IMR-90 (cell line): Measurements from ENCODE around the gene ERC2. TPM values are rescaled to one million over a fixed set of nuclear protein-coding genes. Genes with fewer than 3 reads are reported as not detected.

Experiments
- ATAC-seq: fragments of 200-7000 bp; cut with Tn5 transposase; 2 replicates; pipeline ENCODE4 v1.9.1; 2020; ENCODE audit warnings: low read depth, mild to moderate bottlenecking, moderate library complexity
- BruUV-seq: library from RNA; stranded (reverse); fragments of 400-500 nt; replicated peaks from 2 replicates; lab custom pipeline; 2021; lab: Mats Ljungman, UMichigan
- CTCF ChIA-PET: fragments of 300-600 bp; formaldehyde crosslinking; extraction: SDS; loops from one replicate; lab custom pipeline; 2021; ENCODE audit warnings: antibody characterized with exemption; lab: Yijun Ruan, JAX
- POLR2A ChIA-PET: fragments of 300-600 bp; sonication (Branson Sonifier 250); formaldehyde crosslinking; loops from one replicate; lab custom pipeline; 2022; ENCODE audit warnings: antibody characterized with exemption; ENCODE audit not compliant: unreplicated experiment; lab: Charles Lee
- DNase-seq: peaks from one replicate; pipeline ENCODE4 v3.0.0; 2013
- H2AFZ ChIP-seq: replicated peaks from 2 replicates; pipeline ENCODE3; 2013; ENCODE audit warnings: low read length, mild to moderate bottlenecking; ENCODE audit not compliant: poor library complexity
- H2AK5ac ChIP-seq: 2 replicates; pipeline ENCODE4 v1.6.1; 2013; ENCODE audit warnings: low read depth, low read length, inconsistent platforms
- H2AK9ac ChIP-seq: replicated peaks from 2 replicates; pipeline ENCODE3; 2013; ENCODE audit warnings: mild to moderate bottlenecking, low read depth, low read length, moderate library complexity; ENCODE audit not compliant: poor library complexity
- H2BK120ac ChIP-seq: 2 replicates; pipeline ENCODE4 v1.6.1; 2013; ENCODE audit warnings: low read depth, low read length, inconsistent platforms
- H2BK15ac ChIP-seq: 3 replicates; pipeline ENCODE4 v1.6.1; 2013; ENCODE audit warnings: low read depth, low read length, inconsistent platforms
- H2BK20ac ChIP-seq: 2 replicates; pipeline ENCODE4 v1.6.1; 2013; ENCODE audit warnings: low read depth, mild to moderate bottlenecking, inconsistent platforms, low read length, moderate library complexity
- H2BK5ac ChIP-seq: 2 replicates; pipeline ENCODE4 v1.6.1; 2013; ENCODE audit warnings: mild to moderate bottlenecking, low read depth, low read length, inconsistent platforms; ENCODE audit not compliant: poor library complexity, severe bottlenecking
- H3K14ac ChIP-seq: replicated peaks from 2 replicates; pipeline ENCODE4 v1.6.1; 2013; ENCODE audit warnings: low read depth, low read length, inconsistent platforms
- H3K18ac ChIP-seq: 2 replicates; pipeline ENCODE4 v1.6.1; 2013; ENCODE audit warnings: low read depth, low read length, control low read depth
- H3K23ac ChIP-seq: 2 replicates; pipeline ENCODE4 v1.6.1; 2013; ENCODE audit warnings: low read depth, low read length, inconsistent platforms
- H3K27ac ChIP-seq: 2 replicates; pipeline ENCODE4 v1.5.1; 2013; ENCODE audit warnings: mild to moderate bottlenecking, control low read depth, low read length; ENCODE audit not compliant: insufficient read depth
- H3K27me3 ChIP-seq: 2 replicates; pipeline ENCODE4 v1.6.1; 2013; ENCODE audit warnings: low read length; ENCODE audit not compliant: control insufficient read depth, insufficient read depth
- H3K36me3 ChIP-seq: 2 replicates; pipeline ENCODE4 v1.6.1; 2013; ENCODE audit warnings: low read length, mixed read lengths; ENCODE audit not compliant: control insufficient read depth, insufficient read depth
- H3K4ac ChIP-seq: 2 replicates; pipeline ENCODE4 v1.6.1; 2013; ENCODE audit warnings: low read depth, low read length, inconsistent platforms
- H3K4me1 ChIP-seq: 2 replicates; pipeline ENCODE4 v1.6.1; 2013; ENCODE audit warnings: low read length, mixed read lengths; ENCODE audit not compliant: control insufficient read depth, insufficient read depth
- H3K4me2 ChIP-seq: 2 replicates; pipeline ENCODE4 v1.6.1; 2013; ENCODE audit warnings: low read depth, mild to moderate bottlenecking, control low read depth, low read length, moderate library complexity
- H3K4me3 ChIP-seq: 2 replicates; pipeline ENCODE4 v1.5.1; 2013; ENCODE audit warnings: low read depth, mild to moderate bottlenecking, control low read depth, low read length, moderate library complexity; ENCODE audit not compliant: insufficient read depth
- H3K56ac ChIP-seq: 2 replicates; pipeline ENCODE4 v1.6.1; 2013; ENCODE audit warnings: low read length, inconsistent platforms; ENCODE audit not compliant: insufficient read depth; ENCODE audit errors: extremely low read depth
- H3K79me1 ChIP-seq, 2 experiments: 2 replicates each; pipeline ENCODE4 v1.6.1; 2013; ENCODE audit warnings: low read length in 2 of 2, inconsistent platforms in 1 of 2, low read depth in 1 of 2
- H3K9ac ChIP-seq: 2 replicates; pipeline ENCODE4 v1.6.1; 2013; ENCODE audit warnings: low read depth, low read length, control low read depth
- H3K9me1 ChIP-seq: 2 replicates; pipeline ENCODE4 v1.6.1; 2013; ENCODE audit warnings: low read length, inconsistent platforms; ENCODE audit not compliant: insufficient read depth
- H3K9me3 ChIP-seq: 2 replicates; pipeline ENCODE4 v1.6.1; 2013; ENCODE audit warnings: low read length; ENCODE audit not compliant: control insufficient read depth, insufficient read depth
- H4K20me1 ChIP-seq: 2 replicates; pipeline ENCODE4 v1.6.1; 2013; ENCODE audit warnings: low read length, inconsistent platforms; ENCODE audit not compliant: insufficient read depth
- H4K5ac ChIP-seq: 2 replicates; pipeline ENCODE4 v1.6.1; 2013; ENCODE audit warnings: mild to moderate bottlenecking, low read depth, low read length, control low read depth
- H4K8ac ChIP-seq, 2 experiments: 2 replicates each; pipeline ENCODE4 v1.6.1; 2013; ENCODE audit warnings: low read depth in 2 of 2, low read length in 2 of 2, control low read depth in 1 of 2, inconsistent platforms in 1 of 2
- H4K91ac ChIP-seq: 2 replicates; pipeline ENCODE4 v1.6.1; 2013; ENCODE audit warnings: low read depth, low read length, inconsistent platforms; ENCODE audit not compliant: insufficient read depth
- BHLHE40 ChIP-seq: fragments of 150-350 bp; IDR thresholded peaks from 2 replicates; pipeline ENCODE4 v1.6.1; 2016; ENCODE audit warnings: mild to moderate bottlenecking, low read depth, low read length
- CEBPB ChIP-seq: IDR thresholded peaks from 2 replicates; pipeline ENCODE4 v1.6.1; 2012; ENCODE audit warnings: low read depth, low read length, improper control_type of control experiment
- CHD1 ChIP-seq: IDR thresholded peaks from 2 replicates; pipeline ENCODE4 v1.6.1; 2012; ENCODE audit warnings: low read depth, low read length, improper control_type of control experiment
- FOS ChIP-seq: fragments of 150-350 bp; IDR thresholded peaks from 2 replicates; pipeline ENCODE4 v1.6.1; 2016; ENCODE audit warnings: low read depth, low read length
- MAFK ChIP-seq: IDR thresholded peaks from 2 replicates; pipeline ENCODE4 v1.6.1; 2012; ENCODE audit warnings: low read depth, low read length, improper control_type of control experiment
- MAZ ChIP-seq: IDR thresholded peaks from 2 replicates; pipeline ENCODE4 v1.6.1; 2012; ENCODE audit warnings: low read depth, mild to moderate bottlenecking, low read length, improper control_type of control experiment, moderate library complexity, borderline replicate concordance
- MXI1 ChIP-seq: IDR thresholded peaks from 2 replicates; pipeline ENCODE4 v1.6.1; 2012; ENCODE audit warnings: low read depth, mild to moderate bottlenecking, low read length, moderate library complexity, borderline replicate concordance
- NFE2L2 ChIP-seq: fragments of 150-350 bp; IDR thresholded peaks from 2 replicates; pipeline ENCODE4 v1.6.1; 2016; ENCODE audit warnings: low read depth, mild to moderate bottlenecking, low read length
- POLR2A ChIP-seq: IDR thresholded peaks from 2 replicates; pipeline ENCODE4 v1.6.1; 2012; ENCODE audit warnings: mild to moderate bottlenecking, low read depth, low read length
- RAD21 ChIP-seq: IDR thresholded peaks from 2 replicates; pipeline ENCODE4 v1.6.1; 2012; ENCODE audit warnings: low read length, improper control_type of control experiment
- RCOR1 ChIP-seq: IDR thresholded peaks from 2 replicates; pipeline ENCODE4 v1.6.1; 2012; ENCODE audit warnings: mild to moderate bottlenecking, low read length, improper control_type of control experiment; ENCODE audit not compliant: insufficient replicate concordance
- RFX5 ChIP-seq: IDR thresholded peaks from 2 replicates; pipeline ENCODE4 v1.8.0; 2012; ENCODE audit warnings: low read depth, mild to moderate bottlenecking, low read length, moderate library complexity
- SMC3 ChIP-seq: fragments of 150-350 bp; IDR thresholded peaks from 2 replicates; pipeline ENCODE4 v1.6.1; 2016; ENCODE audit warnings: low read depth, mild to moderate bottlenecking, antibody characterized with exemption, low read length, moderate library complexity
- WGBS, 2 experiments: methylation state at CpG; one replicate each; pipeline versions ENCODE4 v1.1.5 to v1.1.7; 2013; ENCODE audit warnings: missing lambda C conversion rate in 2 of 2; ENCODE audit not compliant: insufficient read length in 1 of 2; ENCODE audit errors: extremely low coverage in 2 of 2; 5-methylcytosine and 5-hydroxymethylcytosine counted together
- dilution Hi-C: fragments of 300-500 bp; cut with HindIII; formaldehyde crosslinking; loops from one replicate; pipeline ENCODE4 v1.14.3; 2018; ENCODE audit warnings: low sequenced_read_pairs; ENCODE audit not compliant: unreplicated experiment
- in situ Hi-C: fragments of 300-500 bp; cut with MboI; formaldehyde crosslinking; loops from 3 replicates; pipeline ENCODE4 v1.14.3; 2019; ENCODE audit warnings: low sequenced_read_pairs, inconsistent platforms, mixed read lengths
- intact Hi-C: fragments of 100-400 bp; cut with micrococcal nuclease; formaldehyde crosslinking; loops from 2 replicates; pipeline ENCODE4 v1.10.0; 2022
- polyA plus RNA-seq, 3 experiments: library from polyadenylated mRNA; depleted of rRNA; stranded (reverse); fragments of >200 nt; gene quantifications; 2 replicates each; pipeline ENCODE4 v1.2.3, GENCODE V29; 2012; ENCODE audit warnings: low replicate concordance in 1 of 3
- total RNA-seq: library from RNA; depleted of rRNA; stranded (reverse); fragments of >200 nt; gene quantifications from 2 replicates; pipeline ENCODE4 v1.2.3, GENCODE V29; 2012
- TF ChIP-seq, protein P1 (sequence below): fragments of 150-350 bp; IDR thresholded peaks from 2 replicates; pipeline ENCODE4 v1.6.1; 2017; ENCODE audit warnings: mild to moderate bottlenecking, antibody characterized with exemption, low read length, low read depth
- TF ChIP-seq, protein P2 (sequence below): fragments of 150-350 bp; IDR thresholded peaks from 2 replicates; pipeline ENCODE4 v1.6.1; 2016; ENCODE audit warnings: low read depth, mild to moderate bottlenecking, low read length, moderate library complexity, borderline replicate concordance
- TF ChIP-seq, protein P3 (sequence below): conservative IDR thresholded peaks from 2 replicates; pipeline ENCODE4 v1.5.1; 2012; ENCODE audit warnings: mild to moderate bottlenecking, low read depth, low read length, improper control_type of control experiment

The ERC2 gene
- total and polyA plus RNA-seq, 2 of the 4 experiments (the other 2 are of a cell fraction) = 0.17 to 0.18 TPM

DNA sequence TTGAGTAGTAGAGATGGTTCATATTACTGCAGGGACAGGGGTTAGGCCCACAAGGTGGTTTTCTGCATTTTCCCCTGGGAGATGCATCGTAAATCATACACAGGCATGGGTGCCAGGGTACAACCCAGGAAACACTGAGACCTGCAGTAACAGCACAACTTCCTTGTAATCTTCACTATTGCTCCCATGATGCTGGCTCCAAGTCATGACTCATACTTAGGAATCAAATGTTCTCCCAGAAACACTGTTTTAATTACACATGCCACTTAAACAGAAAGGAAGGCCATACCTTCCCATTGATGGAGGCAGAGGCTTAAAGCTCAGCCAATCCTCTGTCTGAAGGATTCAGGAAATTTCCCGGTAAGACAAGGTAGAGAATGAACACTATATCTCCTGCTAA is 106.5 kb downstream of the ERC2 start:
- ATAC-seq = no peak
- dilution Hi-C loops = no loop called here
- CTCF ChIA-PET = no interaction called here

More for the DNA sequence above, 106.5 kb downstream of the ERC2 start:
- no peak overlapping the region for H2BK120ac ChIP-seq
- H2AFZ ChIP-seq = no peak overlapping the region
- no peak overlapping the region for H2BK5ac ChIP-seq
- BruUV-seq = no TSS peak
- TF ChIP-seq FOS (no peak), CHD1 (no peak), RAD21 (no peak), CEBPB (no peak), POLR2A (no peak), NFE2L2 (no peak), BHLHE40 (no peak), SMC3 (no peak), RFX5 (no peak), MXI1 (no peak), MAZ (no peak), RCOR1 (no peak), MAFK (no peak)
- TF ChIP-seq, protein P1, sequence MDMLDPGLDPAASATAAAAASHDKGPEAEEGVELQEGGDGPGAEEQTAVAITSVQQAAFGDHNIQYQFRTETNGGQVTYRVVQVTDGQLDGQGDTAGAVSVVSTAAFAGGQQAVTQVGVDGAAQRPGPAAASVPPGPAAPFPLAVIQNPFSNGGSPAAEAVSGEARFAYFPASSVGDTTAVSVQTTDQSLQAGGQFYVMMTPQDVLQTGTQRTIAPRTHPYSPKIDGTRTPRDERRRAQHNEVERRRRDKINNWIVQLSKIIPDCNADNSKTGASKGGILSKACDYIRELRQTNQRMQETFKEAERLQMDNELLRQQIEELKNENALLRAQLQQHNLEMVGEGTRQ = no peak
- TF ChIP-seq, protein P2, sequence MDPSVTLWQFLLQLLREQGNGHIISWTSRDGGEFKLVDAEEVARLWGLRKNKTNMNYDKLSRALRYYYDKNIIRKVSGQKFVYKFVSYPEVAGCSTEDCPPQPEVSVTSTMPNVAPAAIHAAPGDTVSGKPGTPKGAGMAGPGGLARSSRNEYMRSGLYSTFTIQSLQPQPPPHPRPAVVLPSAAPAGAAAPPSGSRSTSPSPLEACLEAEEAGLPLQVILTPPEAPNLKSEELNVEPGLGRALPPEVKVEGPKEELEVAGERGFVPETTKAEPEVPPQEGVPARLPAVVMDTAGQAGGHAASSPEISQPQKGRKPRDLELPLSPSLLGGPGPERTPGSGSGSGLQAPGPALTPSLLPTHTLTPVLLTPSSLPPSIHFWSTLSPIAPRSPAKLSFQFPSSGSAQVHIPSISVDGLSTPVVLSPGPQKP = no peak
- TF ChIP-seq, protein P3, sequence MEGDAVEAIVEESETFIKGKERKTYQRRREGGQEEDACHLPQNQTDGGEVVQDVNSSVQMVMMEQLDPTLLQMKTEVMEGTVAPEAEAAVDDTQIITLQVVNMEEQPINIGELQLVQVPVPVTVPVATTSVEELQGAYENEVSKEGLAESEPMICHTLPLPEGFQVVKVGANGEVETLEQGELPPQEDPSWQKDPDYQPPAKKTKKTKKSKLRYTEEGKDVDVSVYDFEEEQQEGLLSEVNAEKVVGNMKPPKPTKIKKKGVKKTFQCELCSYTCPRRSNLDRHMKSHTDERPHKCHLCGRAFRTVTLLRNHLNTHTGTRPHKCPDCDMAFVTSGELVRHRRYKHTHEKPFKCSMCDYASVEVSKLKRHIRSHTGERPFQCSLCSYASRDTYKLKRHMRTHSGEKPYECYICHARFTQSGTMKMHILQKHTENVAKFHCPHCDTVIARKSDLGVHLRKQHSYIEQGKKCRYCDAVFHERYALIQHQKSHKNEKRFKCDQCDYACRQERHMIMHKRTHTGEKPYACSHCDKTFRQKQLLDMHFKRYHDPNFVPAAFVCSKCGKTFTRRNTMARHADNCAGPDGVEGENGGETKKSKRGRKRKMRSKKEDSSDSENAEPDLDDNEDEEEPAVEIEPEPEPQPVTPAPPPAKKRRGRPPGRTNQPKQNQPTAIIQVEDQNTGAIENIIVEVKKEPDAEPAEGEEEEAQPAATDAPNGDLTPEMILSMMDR = no peak
- H3K4me2 ChIP-seq = no peak overlapping the region
- no peaks in the 10 kb centered on the region for H4K20me1 ChIP-seq
- WGBS, 2 experiments = 71% methylated on average over 1 of the region's 2 CpGs; no CpG with 5 or more reads in 1 of the 2 experiments
- H3K9me3 ChIP-seq = no peaks in the 10 kb centered on the region
- in situ Hi-C loops (no loop called here), intact Hi-C loops (no loop called here)
- no peak overlapping the region for H4K91ac ChIP-seq
- H3K4me1 ChIP-seq = no peaks in the 10 kb centered on the region
- H2AK9ac ChIP-seq = no peak overlapping the region
- no peak overlapping the region for H3K9ac ChIP-seq
- H2BK15ac ChIP-seq = no peak overlapping the region
- H3K27me3 ChIP-seq = no peaks in the 10 kb centered on the region
- no peak overlapping the region for H3K23ac ChIP-seq
- H2BK20ac ChIP-seq = no peak overlapping the region
- H3K14ac ChIP-seq = no peak overlapping the region
- DNase-seq = no peak
- H3K4me3 ChIP-seq = no peak overlapping the region
- no peak overlapping the region for H3K27ac ChIP-seq
- no peak overlapping the region for H4K5ac ChIP-seq
- no peaks in the 10 kb centered on the region for H3K9me1 ChIP-seq
- no peak overlapping the region for H3K4ac ChIP-seq
- H3K56ac ChIP-seq = no peak overlapping the region
- H4K8ac ChIP-seq = no peak overlapping the region
- no peak overlapping the region for H3K18ac ChIP-seq
- no peaks in the 10 kb centered on the region for H3K79me1 ChIP-seq
- H3K36me3 ChIP-seq = no peaks in the 10 kb centered on the region
- no peak overlapping the region for H2AK5ac ChIP-seq
- POLR2A ChIA-PET = no interaction called here
